A673 (cell line): ENCODE data around the gene COL13A1. TPM values are rescaled to one million over a fixed set of nuclear protein-coding genes. Genes with fewer than 3 reads are reported as not detected.

Source experiments
- BruUV-seq: library from RNA; stranded (reverse); fragments of 400-500 nt; replicated peaks from 2 replicates; lab custom pipeline; 2021; lab: Mats Ljungman, UMichigan
- CTCF ChIA-PET: fragments of 300-600 bp; sonication (Branson Sonifier 250); formaldehyde crosslinking; loops from one replicate; lab custom pipeline; 2022; ENCODE audit warnings: antibody characterized with exemption; lab: Charles Lee
- POLR2A ChIA-PET: fragments of 300-600 bp; sonication (Branson Sonifier 250); formaldehyde crosslinking; loops from one replicate; lab custom pipeline; 2022; ENCODE audit warnings: antibody characterized with exemption; ENCODE audit not compliant: low non-redundant PET; lab: Charles Lee
- DNase-seq: peaks from one replicate; pipeline ENCODE4 v3.0.0-alpha.2; 2015; ENCODE audit warnings: low spot score
- H3K27ac ChIP-seq: fragments of 200-600 bp; sonication (generic); 2 replicates; pipeline ENCODE4 v1.5.1; 2016; ENCODE audit warnings: mixed run types, low read depth, mild to moderate bottlenecking, mixed read lengths, antibody characterized with exemption, low read length; ENCODE audit not compliant: poor library complexity, severe bottlenecking
- H3K27me3 ChIP-seq: fragments of 200-600 bp; sonication (generic); replicated peaks from 2 replicates; pipeline ENCODE4 v1.6.1; 2017; ENCODE audit warnings: mixed run types, low read depth, mild to moderate bottlenecking, mixed read lengths, antibody characterized with exemption, low read length; ENCODE audit not compliant: insufficient read depth, poor library complexity
- H3K36me3 ChIP-seq: fragments of 200-600 bp; sonication (generic); 2 replicates; pipeline ENCODE4 v1.6.1; 2016; ENCODE audit warnings: mixed run types, mild to moderate bottlenecking, mixed read lengths, antibody characterized with exemption, low read length; ENCODE audit not compliant: insufficient read depth, poor library complexity, severe bottlenecking
- H3K4me1 ChIP-seq: fragments of 200-600 bp; sonication (generic); 2 replicates; pipeline ENCODE4 v1.6.1; 2017; ENCODE audit warnings: mixed run types, mild to moderate bottlenecking, mixed read lengths, antibody characterized with exemption, low read length; ENCODE audit not compliant: insufficient read depth, poor library complexity, severe bottlenecking
- H3K4me3 ChIP-seq: fragments of 200-600 bp; sonication (generic); 2 replicates; pipeline ENCODE4 v1.5.1; 2016; ENCODE audit warnings: low read depth, mixed run types, mild to moderate bottlenecking, mixed read lengths, low read length; ENCODE audit not compliant: poor library complexity, severe bottlenecking
- H3K9me3 ChIP-seq: fragments of 200-600 bp; sonication (generic); 2 replicates; pipeline ENCODE4 v1.6.1; 2016; ENCODE audit warnings: mixed run types, low read depth, mild to moderate bottlenecking, mixed read lengths, antibody characterized with exemption, low read length; ENCODE audit not compliant: poor library complexity, severe bottlenecking
- EZH2 ChIP-seq: fragments of 200-600 bp; sonication (generic); IDR thresholded peaks from 2 replicates; pipeline ENCODE4 v1.6.1; 2017; ENCODE audit warnings: borderline replicate concordance, low read depth, mild to moderate bottlenecking, mixed read lengths, antibody characterized with exemption, low read length; ENCODE audit not compliant: poor library complexity, severe bottlenecking
- intact Hi-C: fragments of 100-400 bp; cut with micrococcal nuclease; formaldehyde crosslinking; loops from one replicate; pipeline ENCODE4 v1.10.0; 2022; ENCODE audit not compliant: unreplicated experiment
- total RNA-seq: library from RNA; stranded (reverse); gene quantifications from 2 replicates; pipeline ENCODE4 v1.2.3, GENCODE V29; 2021
- TF ChIP-seq, protein P1 (sequence below): fragments of 300-800, 200-600 bp; sonication (generic); conservative IDR thresholded peaks from 2 replicates; pipeline ENCODE4 v1.5.1; 2017; ENCODE audit warnings: low read depth, mild to moderate bottlenecking, antibody characterized with exemption, low read length, moderate library complexity, mixed read lengths

Gene COL13A1
- total RNA-seq, 1 experiment from 2014 or later: 2.0 TPM

- ChIA-PET CTCF (interaction anchor here (0.5 to 0.6 kb wide), 2 partner anchors 14 to 463 kb away, joined by 3 read pairs; no protein-coding TSS in a partner anchor), POLR2A (interaction anchor here (0.5 kb wide), 1 partner anchor 87 kb away, joined by 3 read pairs; no protein-coding TSS in a partner anchor)
- no peak for TF ChIP-seq EZH2
- DNase-seq: no peak
- Histone ChIP-seq H3K36me3 (no peaks in the 10 kb centered on the region), H3K9me3 (no peaks in the 10 kb centered on the region), H3K27ac (peak overlapping the region; percentile 65), H3K4me3 (no peak overlapping the region), H3K4me1 (peaks cover 53% of the 10 kb centered on the region), H3K27me3 (no peaks in the 10 kb centered on the region)
- intact Hi-C loops: loop anchor here (2.0 to 5.0 kb wide), 2 partner anchors 82 to 177 kb away; partner anchors contain the start of genes MACROH2A2 and TYSND1
- BruUV-seq: no TSS peak
These were observed 168.3 kb downstream of the COL13A1 start for GRCh38 chr10:69969977-69970376.

DNA sequence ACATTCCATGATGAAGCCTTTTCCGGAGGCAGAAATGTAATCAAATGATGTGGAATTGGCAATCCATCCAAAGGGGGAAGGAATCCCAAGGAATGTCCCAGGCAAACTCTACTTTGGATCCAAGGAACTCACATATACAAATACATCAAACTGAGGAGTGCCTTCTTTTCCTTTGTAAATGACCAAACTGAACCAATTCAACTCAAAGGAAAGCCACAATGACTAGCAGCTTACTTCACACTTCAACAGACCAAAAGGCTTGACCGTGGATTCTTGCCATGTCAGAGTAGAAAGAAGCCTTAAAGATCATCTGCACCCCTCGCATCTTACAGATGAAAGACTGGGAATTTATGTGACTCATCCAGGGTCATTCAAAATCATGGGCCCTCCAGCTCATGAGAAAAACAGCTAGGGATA is 171.3 kb downstream of the COL13A1 start:
- peaks cover 63% of the 10 kb centered on the region for H3K4me1 ChIP-seq
- no peak for DNase-seq
- intact Hi-C loops: loop anchor here (5.0 kb wide), 1 partner anchor 79 kb away; the partner anchor contains the start of gene MACROH2A2
- TF ChIP-seq, protein P1, sequence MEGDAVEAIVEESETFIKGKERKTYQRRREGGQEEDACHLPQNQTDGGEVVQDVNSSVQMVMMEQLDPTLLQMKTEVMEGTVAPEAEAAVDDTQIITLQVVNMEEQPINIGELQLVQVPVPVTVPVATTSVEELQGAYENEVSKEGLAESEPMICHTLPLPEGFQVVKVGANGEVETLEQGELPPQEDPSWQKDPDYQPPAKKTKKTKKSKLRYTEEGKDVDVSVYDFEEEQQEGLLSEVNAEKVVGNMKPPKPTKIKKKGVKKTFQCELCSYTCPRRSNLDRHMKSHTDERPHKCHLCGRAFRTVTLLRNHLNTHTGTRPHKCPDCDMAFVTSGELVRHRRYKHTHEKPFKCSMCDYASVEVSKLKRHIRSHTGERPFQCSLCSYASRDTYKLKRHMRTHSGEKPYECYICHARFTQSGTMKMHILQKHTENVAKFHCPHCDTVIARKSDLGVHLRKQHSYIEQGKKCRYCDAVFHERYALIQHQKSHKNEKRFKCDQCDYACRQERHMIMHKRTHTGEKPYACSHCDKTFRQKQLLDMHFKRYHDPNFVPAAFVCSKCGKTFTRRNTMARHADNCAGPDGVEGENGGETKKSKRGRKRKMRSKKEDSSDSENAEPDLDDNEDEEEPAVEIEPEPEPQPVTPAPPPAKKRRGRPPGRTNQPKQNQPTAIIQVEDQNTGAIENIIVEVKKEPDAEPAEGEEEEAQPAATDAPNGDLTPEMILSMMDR: no peak
- no peak for TF ChIP-seq EZH2
- H3K9me3 ChIP-seq: peaks cover 8% of the 10 kb centered on the region
- no TSS peak for BruUV-seq
- peak overlapping the region; percentile 73 for H3K27ac ChIP-seq
- POLR2A ChIA-PET: no interaction called here
- no peaks in the 10 kb centered on the region for H3K27me3 ChIP-seq
- H3K36me3 ChIP-seq: no peaks in the 10 kb centered on the region
- H3K4me3 ChIP-seq: no peak overlapping the region
- CTCF ChIA-PET: no interaction called here

DNA sequence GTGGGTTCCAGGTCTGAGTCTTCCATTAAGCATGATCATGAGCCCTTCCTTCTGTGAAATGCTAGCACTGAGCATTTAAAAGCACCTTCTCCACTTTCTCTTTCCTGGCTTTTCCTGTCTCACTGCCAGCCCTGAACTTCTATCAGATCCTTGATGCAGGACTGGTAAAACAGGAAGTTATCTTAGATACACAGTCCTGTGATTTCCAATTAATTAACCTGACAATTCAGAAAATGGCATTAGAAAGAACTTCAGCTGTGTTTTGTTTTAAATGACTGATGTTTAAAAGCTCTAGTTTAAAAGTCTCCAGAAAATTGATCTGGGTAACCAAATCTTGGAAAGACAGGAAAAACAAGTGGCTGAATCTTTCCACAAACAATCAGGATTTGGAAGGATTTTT is 172.0 kb downstream of the COL13A1 start:
- no peak for DNase-seq
- Histone ChIP-seq H3K27me3 (no peaks in the 10 kb centered on the region), H3K9me3 (peaks cover 14% of the 10 kb centered on the region), H3K4me1 (peaks cover 59% of the 10 kb centered on the region), H3K36me3 (no peaks in the 10 kb centered on the region), H3K27ac (peak overlapping the region; percentile 73), H3K4me3 (no peak overlapping the region)
- BruUV-seq: no TSS peak
- CTCF ChIA-PET: interaction anchor here (0.6 to 1.3 kb wide), 2 partner anchors 15 to 217 kb away, joined by 4 read pairs; no protein-coding TSS in a partner anchor
- intact Hi-C loops: loop anchor here (2.0 to 5.0 kb wide), 2 partner anchors 67 to 79 kb away; partner anchors contain the start of gene MACROH2A2
- POLR2A ChIA-PET: no interaction called here
- TF ChIP-seq EZH2: no peak
- TF ChIP-seq, protein P1: no peak
